BLaER1 treated with 17β-estradiol and CSF1 and Interleukin-3, amounts not matched to agents 10 nM and 100 nM (cell line): ENCODE measurements around the gene TRAP1.

Experiments
- H3K27ac ChIP-seq, 11 experiments: shearing (Covaris generic); formaldehyde crosslinking; 2 replicates each; pipeline ENCODE4 v1.8.1; 2022
- H3K27me3 ChIP-seq, 11 experiments: shearing (Covaris generic); formaldehyde crosslinking; 2 replicates each; pipeline ENCODE4 v1.8.1; 2022
- H3K36me3 ChIP-seq, 11 experiments: shearing (Covaris generic); formaldehyde crosslinking; 2 replicates each; pipeline ENCODE4 v1.8.1; 2022
- H3K4me1 ChIP-seq, 10 experiments: shearing (Covaris generic); formaldehyde crosslinking; 2 replicates each; pipeline ENCODE4 v1.8.1; 2022
- H3K4me2 ChIP-seq, 11 experiments: shearing (Covaris generic); formaldehyde crosslinking; 2 replicates each; pipeline ENCODE4 v1.8.1; 2022
- H3K4me3 ChIP-seq, 10 experiments: shearing (Covaris generic); formaldehyde crosslinking; 2 replicates each; pipeline ENCODE4 v1.8.1; 2022
- H3K9ac ChIP-seq, 11 experiments: shearing (Covaris generic); formaldehyde crosslinking; 2 replicates each; pipeline ENCODE4 v1.8.1; 2022
- H3K9me3 ChIP-seq, 11 experiments: shearing (Covaris generic); formaldehyde crosslinking; replicated peaks in 1 of 11; 2 replicates each; pipeline ENCODE4 v1.8.1; 2022
- H4K20me1 ChIP-seq, 11 experiments: shearing (Covaris generic); formaldehyde crosslinking; 2 replicates each; pipeline ENCODE4 v1.8.1; 2022
- Cebpa-rat ChIP-seq, 11 experiments: shearing (Covaris generic); IDR thresholded peaks; 2 replicates each; pipeline ENCODE4 v1.8.1; 2022

Gene TRAP1

DNA sequence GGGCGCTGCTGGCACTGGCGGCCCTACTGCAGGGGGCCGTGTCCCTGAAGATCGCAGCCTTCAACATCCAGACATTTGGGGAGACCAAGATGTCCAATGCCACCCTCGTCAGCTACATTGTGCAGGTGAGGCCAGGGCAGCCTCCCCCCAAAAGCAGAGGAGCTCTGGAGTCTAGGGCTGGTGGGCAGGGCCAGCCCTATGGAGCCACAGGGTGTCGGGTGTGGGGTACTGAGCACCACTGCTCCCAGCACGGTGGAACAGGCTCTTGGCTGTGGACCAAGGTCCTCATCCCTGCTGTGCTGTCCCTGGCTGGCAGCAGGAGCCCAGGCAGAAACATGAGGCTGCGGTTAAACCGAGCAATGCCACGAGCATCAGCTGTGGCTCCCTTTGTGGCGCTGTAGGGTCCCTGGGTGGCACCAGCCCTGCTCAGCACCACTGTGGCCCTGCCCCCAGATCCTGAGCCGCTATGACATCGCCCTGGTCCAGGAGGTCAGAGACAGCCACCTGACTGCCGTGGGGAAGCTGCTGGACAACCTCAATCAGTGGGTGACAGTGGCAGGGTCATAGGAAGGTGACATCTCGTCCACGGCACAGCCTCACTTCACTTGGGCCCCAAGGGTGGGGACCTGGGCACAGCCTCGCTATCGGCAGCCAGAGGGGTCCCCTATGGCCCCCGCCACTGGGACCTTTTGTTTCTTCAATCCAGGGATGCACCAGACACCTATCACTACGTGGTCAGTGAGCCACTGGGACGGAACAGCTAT is 61.7 kb downstream of the TRAP1 start:
- Histone ChIP-seq H3K9ac (no peak overlapping the region), H3K9me3 (no peaks in the 10 kb centered on the region), H3K4me2 (no peak overlapping the region), H3K4me3 (no peak overlapping the region), H3K27me3 (no peaks in the 10 kb centered on the region), H4K20me1 (peaks cover 0 to 80% (median 16%) of the 10 kb centered on the region in 11 experiments; a peak in 13 of 22 replicates), H3K27ac (no peak overlapping the region), H3K36me3 (peaks cover 81 to 100% (median 90%) of the 10 kb centered on the region in 11 experiments), H3K4me1 (peaks cover 0 to 11% (median 7%) of the 10 kb centered on the region in 10 experiments; a peak in 11 of 20 replicates)
- TF ChIP-seq Cebpa-rat (IDR thresholded peaks at IDR 0.05) = no peak

- H3K27me3 ChIP-seq = no peaks in the 10 kb centered on the region
- H3K4me3 ChIP-seq = no peak overlapping the region
- no peak overlapping the region for H3K4me2 ChIP-seq
- H3K4me1 ChIP-seq = peaks cover 0 to 10% (median 7%) of the 10 kb centered on the region in 10 experiments; a peak in 11 of 20 replicates
- no peak overlapping the region for H3K27ac ChIP-seq
- H3K9ac ChIP-seq = no peak overlapping the region
- H3K9me3 ChIP-seq = no peaks in the 10 kb centered on the region
- H4K20me1 ChIP-seq = peaks cover 0 to 74% (median 10%) of the 10 kb centered on the region in 11 experiments; a peak in 12 of 22 replicates
- no peak for TF ChIP-seq Cebpa-rat (IDR thresholded peaks at IDR 0.05)
- H3K36me3 ChIP-seq = peaks cover 76 to 97% (median 85%) of the 10 kb centered on the region in 11 experiments
Observed at GRCh38 chr16:3655030-3655395, 62.3 kb downstream of the TRAP1 start.

DNA sequence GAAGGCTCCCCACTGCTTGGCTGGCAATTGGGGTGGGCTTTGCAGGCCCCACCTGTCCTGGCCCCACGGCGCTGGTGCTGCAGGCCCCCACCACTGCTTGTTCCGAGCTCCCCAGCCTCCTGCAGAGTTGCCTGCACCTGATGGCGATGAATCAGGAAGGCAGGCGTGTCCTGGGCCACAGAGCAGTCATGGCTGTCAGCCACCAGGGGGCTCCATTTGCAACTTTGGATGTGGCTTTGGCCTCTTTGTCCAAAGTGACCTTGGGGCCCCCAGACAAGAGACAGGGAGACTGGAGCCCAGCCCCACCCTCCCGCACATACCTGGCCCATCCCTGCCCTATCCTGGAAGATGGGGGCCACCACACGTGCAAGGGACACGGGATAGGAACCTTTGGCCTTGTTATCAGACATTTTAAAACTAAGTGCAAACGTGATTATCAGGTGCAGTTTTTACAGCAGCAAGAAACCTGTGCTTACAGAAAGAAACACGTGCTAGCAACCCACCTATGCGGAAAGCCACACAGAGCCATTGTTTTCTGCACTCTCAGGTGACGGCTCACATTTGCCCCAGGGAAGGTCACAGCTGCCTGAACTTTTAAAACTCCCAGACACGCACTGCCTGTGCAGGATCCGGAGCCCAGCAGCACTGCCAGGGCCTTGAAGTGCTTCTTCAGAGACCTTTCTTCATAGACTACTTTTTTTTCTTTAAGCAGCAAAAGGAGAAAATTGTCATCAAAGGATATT is 62.9 kb downstream of the TRAP1 start, which contains the start of gene DNASE1:
Gene DNASE1 (plus strand): TSS at position 443 of the 743 bp plus-strand sequence. CDS start 683 bp downstream, outside the sequence.
- Histone ChIP-seq H4K20me1 (peaks cover 0 to 68% (median 7%) of the 10 kb centered on the region in 11 experiments; a peak in 10 of 22 replicates), H3K9me3 (no peaks in the 10 kb centered on the region), H3K4me2 (no peak within 1 kb of the TSS), H3K4me1 (peaks cover 0 to 6% (median 4%) of the 10 kb centered on the region in 10 experiments; a peak in 11 of 20 replicates), H3K9ac (no peak within 1 kb of the TSS), H3K27ac (no peak within 1 kb of the TSS), H3K36me3 (peaks cover 71 to 97% (median 81%) of the 10 kb centered on the region in 11 experiments), H3K4me3 (no peak within 1 kb of the TSS), H3K27me3 (no peaks in the 10 kb centered on the region)
- TF ChIP-seq Cebpa-rat (IDR thresholded peaks at IDR 0.05) = no peak

- Histone ChIP-seq H3K27me3 (no peaks in the 10 kb centered on the region), H3K9ac (no peak overlapping the region), H3K36me3 (peaks cover 53 to 87% (median 64%) of the 10 kb centered on the region in 11 experiments), H4K20me1 (peaks cover 0 to 52% (median 0%) of the 10 kb centered on the region in 11 experiments; a peak in 5 of 22 replicates), H3K4me3 (no peak overlapping the region), H3K27ac (0 out of 22 replicates have a peak overlapping the region, but pooled peaks of 1 of the 11 experiments have one; percentile 9), H3K9me3 (no peaks in the 10 kb centered on the region), H3K4me2 (no peak overlapping the region), H3K4me1 (no peaks in the 10 kb centered on the region)
- TF ChIP-seq Cebpa-rat (IDR thresholded peaks at IDR 0.05) = no peak
Observed at GRCh38 chr16:3652373-3653195, 64.7 kb downstream of the TRAP1 start.

DNA sequence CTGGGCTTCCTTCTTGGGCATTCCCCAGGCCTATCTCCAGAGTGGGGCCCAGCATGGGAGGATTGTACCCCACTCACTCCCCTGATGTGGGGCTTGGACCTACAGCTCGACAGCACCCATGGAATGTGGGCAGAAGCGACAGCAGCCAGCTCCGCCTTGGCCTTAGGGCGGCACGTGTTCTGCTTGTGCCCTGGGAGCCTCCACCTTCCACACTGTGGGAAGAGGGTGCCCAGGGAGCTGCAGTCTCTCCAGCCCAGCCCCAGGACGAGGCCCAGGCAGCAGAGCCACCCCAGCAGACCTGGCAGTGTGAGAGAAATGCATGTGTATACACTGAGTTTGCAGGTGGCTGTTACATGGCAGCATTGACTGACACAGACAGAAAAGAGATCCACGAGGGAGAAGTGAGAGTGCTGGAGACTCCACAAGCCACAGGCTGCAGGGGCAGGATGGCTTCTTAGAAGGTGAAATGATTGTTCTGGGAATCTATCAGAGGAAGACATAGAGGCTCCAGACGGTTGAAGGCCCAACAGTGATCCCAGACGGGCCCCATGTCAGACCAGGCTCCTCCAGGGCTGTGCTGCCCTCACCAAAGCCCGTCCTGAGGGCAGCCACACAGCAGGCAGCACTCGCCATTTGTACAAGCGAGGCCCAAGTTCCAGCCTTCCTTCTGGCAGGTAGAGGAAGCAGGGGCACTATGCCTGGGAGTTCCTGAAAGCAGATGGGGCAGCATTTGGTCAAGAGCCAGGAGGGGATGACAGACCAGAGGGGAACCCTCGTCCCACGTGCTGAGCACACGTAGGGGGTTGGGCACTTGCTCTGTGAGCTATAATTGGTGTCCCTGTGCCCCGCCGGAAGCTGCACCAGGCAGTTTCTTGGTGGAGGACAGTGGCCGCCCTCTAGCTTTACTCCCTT is 65.6 kb downstream of the TRAP1 start:
- H3K9ac ChIP-seq = peak overlapping the region in 1 of 11 experiments; percentile 1; a peak in 2 of 22 replicates
- 0 out of 22 replicates have a peak overlapping the region, but pooled peaks of 1 of the 11 experiments have one; percentile 9 for H3K27ac ChIP-seq

GRCh38 chr16:3650631-3651265 is 66.6 kb downstream of the TRAP1 start:
- H3K9ac ChIP-seq = 0 out of 22 replicates have a peak overlapping the region, but pooled peaks of 1 of the 11 experiments have one; percentile 1
- peaks cover 3 to 18% (median 11%) of the 10 kb centered on the region in 10 experiments; a peak in 19 of 20 replicates for H3K4me1 ChIP-seq

More for the DNA sequence above, 65.6 kb downstream of the TRAP1 start:
- no peaks in the 10 kb centered on the region for H3K9me3 ChIP-seq
- peaks cover 44 to 85% (median 55%) of the 10 kb centered on the region in 11 experiments for H3K36me3 ChIP-seq
- H3K27me3 ChIP-seq = no peaks in the 10 kb centered on the region
- H3K4me1 ChIP-seq = peaks cover 0 to 8% (median 2%) of the 10 kb centered on the region in 10 experiments; a peak in 12 of 20 replicates
- no peak overlapping the region for H3K4me3 ChIP-seq
- TF ChIP-seq Cebpa-rat (IDR thresholded peaks at IDR 0.05) = no peak
- peaks cover 0 to 43% (median 0%) of the 10 kb centered on the region in 11 experiments; a peak in 5 of 22 replicates for H4K20me1 ChIP-seq
- no peak overlapping the region for H3K4me2 ChIP-seq

DNA sequence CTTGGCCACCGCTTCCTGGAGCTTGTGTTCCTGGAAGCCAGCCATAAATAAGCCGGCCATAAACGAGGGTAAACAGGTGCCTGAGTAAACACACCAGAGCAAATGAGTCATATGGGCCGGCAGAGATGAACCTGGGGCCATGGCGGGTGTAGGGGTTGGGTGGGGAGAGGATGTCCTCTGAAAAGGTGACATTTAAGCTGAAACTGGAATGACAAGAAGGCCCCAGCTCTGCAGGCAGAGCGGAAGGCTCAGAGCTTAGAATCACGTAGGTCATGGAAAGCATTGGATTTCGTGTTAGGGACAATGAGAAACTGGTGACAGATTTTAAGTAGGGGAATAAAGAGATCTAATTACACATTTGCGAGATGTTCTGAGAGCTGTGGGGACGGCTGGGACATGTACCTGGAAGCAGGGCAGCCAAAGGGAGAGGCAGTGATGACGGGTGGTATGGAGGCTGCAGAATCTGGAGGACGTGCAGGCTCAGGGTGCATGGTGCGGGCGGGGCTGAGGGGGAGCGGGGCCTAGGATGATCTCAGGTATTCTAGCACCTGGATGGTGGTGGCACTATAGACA is 70.9 kb downstream of the TRAP1 start:
- Histone ChIP-seq H3K4me1 (peaks cover 31 to 54% (median 45%) of the 10 kb centered on the region in 10 experiments), H3K9ac (peak overlapping the region in 6 of 11 experiments; percentile 16 to 72 (median 70); a peak in 9 of 22 replicates), H3K9me3 (no peaks in the 10 kb centered on the region), H4K20me1 (peaks cover 0 to 35% (median 0%) of the 10 kb centered on the region in 11 experiments; a peak in 7 of 22 replicates), H3K27me3 (no peaks in the 10 kb centered on the region), H3K4me2 (peak overlapping the region in 10 of 11 experiments; percentile 52 to 95 (median 83); a peak in 18 of 22 replicates), H3K27ac (peak overlapping the region in 8 of 11 experiments; percentile 51 to 82 (median 67); a peak in 14 of 22 replicates), H3K4me3 (0 out of 20 replicates have a peak overlapping the region, but pooled peaks of 1 of the 10 experiments have one; percentile 13), H3K36me3 (peaks cover 8 to 61% (median 19%) of the 10 kb centered on the region in 11 experiments)
- no peak for TF ChIP-seq Cebpa-rat (IDR thresholded peaks at IDR 0.05)

More at GRCh38 chr16:3650631-3651265, 66.6 kb downstream of the TRAP1 start:
- Histone ChIP-seq H3K9me3 (no peaks in the 10 kb centered on the region), H3K27me3 (no peaks in the 10 kb centered on the region), H3K4me2 (no peak overlapping the region), H3K27ac (no peak overlapping the region), H4K20me1 (peaks cover 0 to 41% (median 0%) of the 10 kb centered on the region in 11 experiments; a peak in 4 of 22 replicates), H3K4me3 (no peak overlapping the region), H3K36me3 (peaks cover 36 to 76% (median 46%) of the 10 kb centered on the region in 11 experiments)
- TF ChIP-seq Cebpa-rat (IDR thresholded peaks at IDR 0.05) = no peak
